Esophagus squamous epithelium (tissue), 5 donors: Measurements from ENCODE around the gene NGFR. TPM values are rescaled to one million over a fixed set of nuclear protein-coding genes. Genes with fewer than 3 reads are reported as not detected.

Experiments used
- DNase-seq: peaks from one replicate; lab custom pipeline; 2025; lab: John Stamatoyannopoulos, UW
- H3K27ac ChIP-seq, 4 donors: fragments of 200-600 bp; sonication (generic); one replicate each; pipeline ENCODE4 v1.5.1; 2016 to 2019; ENCODE audit warnings: mild to moderate bottlenecking in 1 of 4
- H3K27me3 ChIP-seq, 4 donors: fragments of 200-600 bp; sonication (generic); 1 replicate in 3 of 4; 2 replicates in 1 of 4; pipeline versions ENCODE4 v1.5.1 to v1.6.0; 2017 to 2021; ENCODE audit warnings: antibody characterized with exemption in 1 of 4
- H3K36me3 ChIP-seq, 3 donors: fragments of 200-600 bp; sonication (generic); one replicate each; pipeline ENCODE4 v1.5.1; 2016 to 2019
- H3K4me1 ChIP-seq, 3 donors: fragments of 200-600 bp; sonication (generic); one replicate each; pipeline ENCODE4 v1.5.1; 2017 to 2019
- H3K4me3 ChIP-seq, 4 donors: fragments of 200-600 bp; sonication (generic); 1 replicate in 3 of 4; 2 replicates in 1 of 4; pipeline ENCODE4 v1.5.1; 2016 to 2019; ENCODE audit warnings: mild to moderate bottlenecking in 2 of 4, moderate library complexity in 1 of 4
- H3K9me3 ChIP-seq, 3 donors: fragments of 200-600 bp; sonication (generic); one replicate each; pipeline ENCODE4 v1.5.1; 2016 to 2019
- CTCF ChIP-seq, 6 experiments: fragments of 450-650 bp in 4 of 6; fragments of 200-600 bp in 2 of 6; sonication (generic) in 2 of 6; IDR thresholded peaks; one replicate each; pipeline ENCODE4 v1.5.1; 2016 to 2019; ENCODE audit warnings: antibody characterized with exemption in 6 of 6, mild to moderate bottlenecking in 4 of 6, moderate library complexity in 4 of 6
- POLR2A ChIP-seq, 4 donors: fragments of 450-650 bp; IDR thresholded peaks; one replicate each; pipeline ENCODE4 v1.6.1; 2017; ENCODE audit warnings: antibody characterized with exemption in 4 of 4, mild to moderate bottlenecking in 4 of 4, moderate library complexity in 3 of 4
- WGBS, 2 donors: methylation state at CpG; one replicate each; pipeline ENCODE4 v1.1.5; 2018; 5-methylcytosine and 5-hydroxymethylcytosine counted together
- intact Hi-C: fragments of 100-400 bp; cut with DNase I; formaldehyde crosslinking; loops from one replicate; pipeline ENCODE4 v1.15.0; 2022
- total RNA-seq, 4 donors: library from RNA; depleted of rRNA; stranded (reverse); fragments of >200 nt; gene quantifications; one replicate each; pipeline ENCODE4 v1.1.0, GENCODE V29; 2016
- donor health status: DM: yes; HTN: yes; CAD: no.

The NGFR gene
- total RNA-seq, 4 donors from 2014 or later: 1.6 to 9.6 (median 4.9) TPM

DNA sequence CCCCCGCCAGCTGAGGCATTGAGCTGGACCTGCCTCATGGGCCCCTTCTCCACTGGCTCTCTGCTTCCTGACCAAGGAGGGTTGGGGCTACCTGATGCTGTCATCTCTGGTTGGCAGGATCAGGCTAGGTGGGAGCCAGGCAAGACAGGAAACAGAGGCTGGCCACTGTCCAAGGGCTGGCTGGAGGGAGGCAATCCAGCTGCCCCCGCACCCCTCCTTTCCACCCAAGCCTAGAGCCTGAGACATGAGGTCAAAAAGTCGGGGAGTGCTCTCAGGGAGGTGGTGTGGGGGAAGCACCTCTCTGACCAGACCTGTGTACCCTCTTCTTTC, 14.5 kb downstream of the NGFR start:
- intact Hi-C loops: no loop called here
- no CpG with 5 or more reads among the region's 3 CpGs for WGBS, 2 donors
- H3K4me3 ChIP-seq: no peak overlapping the region
- H3K27me3 ChIP-seq: peaks cover 0 to 64% (median 0%) of the 10 kb centered on the region in 4 donors
- peak overlapping the region in 2 of 4 donors; percentile 18 to 52 for H3K27ac ChIP-seq
- no peaks in the 10 kb centered on the region for H3K9me3 ChIP-seq
- no peaks in the 10 kb centered on the region for H3K36me3 ChIP-seq
- DNase-seq: no peak
- no peak for TF ChIP-seq POLR2A (IDR thresholded peaks at IDR 0.05)
- TF ChIP-seq CTCF (IDR thresholded peaks at IDR 0.05): no peak
- H3K4me1 ChIP-seq: peaks cover 13 to 66% (median 23%) of the 10 kb centered on the region in 3 donors

DNA sequence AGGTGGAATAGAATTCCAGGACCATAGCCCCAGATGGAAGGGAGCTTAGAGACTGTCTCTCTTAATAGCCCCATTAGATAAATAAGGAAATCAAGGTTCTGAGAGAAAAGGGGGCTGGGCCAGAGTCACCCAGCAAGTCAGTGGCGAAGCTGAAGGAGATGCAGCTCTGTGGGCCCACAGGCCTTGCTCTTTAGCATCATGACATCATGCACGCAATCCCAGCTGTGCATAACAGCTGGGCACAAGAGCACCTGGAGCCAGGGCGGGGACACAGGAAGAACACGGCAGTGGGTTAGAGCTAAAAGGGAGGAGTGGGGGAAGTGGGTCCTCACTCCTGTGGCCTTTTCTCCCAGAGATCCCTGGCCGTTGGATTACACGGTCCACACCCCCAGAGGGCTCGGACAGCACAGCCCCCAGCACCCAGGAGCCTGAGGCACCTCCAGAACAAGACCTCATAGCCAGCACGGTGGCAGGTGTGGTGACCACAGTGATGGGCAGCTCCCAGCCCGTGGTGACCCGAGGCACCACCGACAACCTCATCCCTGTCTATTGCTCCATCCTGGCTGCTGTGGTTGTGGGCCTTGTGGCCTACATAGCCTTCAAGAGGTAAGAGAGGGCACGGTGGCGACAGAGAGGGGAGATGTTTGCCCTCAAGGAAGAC, 15.1 kb downstream of the NGFR start:
- Histone ChIP-seq H3K4me3 (no peak overlapping the region), H3K27me3 (peaks cover 0 to 58% (median 0%) of the 10 kb centered on the region in 4 donors), H3K36me3 (no peaks in the 10 kb centered on the region), H3K27ac (no peak overlapping the region), H3K4me1 (peaks cover 19 to 72% (median 30%) of the 10 kb centered on the region in 3 donors), H3K9me3 (no peaks in the 10 kb centered on the region)
- intact Hi-C loops: no loop called here
- no peak for DNase-seq
- no peak for TF ChIP-seq CTCF (IDR thresholded peaks at IDR 0.05)
- TF ChIP-seq POLR2A (IDR thresholded peaks at IDR 0.05): no peak
- WGBS, 2 donors: 78 to 80% methylated on average over 7 to 13 of the region's 13 CpGs

GRCh38 chr17:49510720-49511110, 15.6 kb downstream of the NGFR start:
- WGBS, 2 donors: 71 to 73% methylated on average over 5 of the region's 5 CpGs
- H3K4me1 ChIP-seq: peaks cover 24 to 72% (median 35%) of the 10 kb centered on the region in 3 donors
- H3K27me3 ChIP-seq: peaks cover 0 to 53% (median 0%) of the 10 kb centered on the region in 4 donors
- H3K36me3 ChIP-seq: no peaks in the 10 kb centered on the region
- TF ChIP-seq CTCF (IDR thresholded peaks at IDR 0.05) (no peak), POLR2A (IDR thresholded peaks at IDR 0.05) (no peak)
- H3K4me3 ChIP-seq: no peak overlapping the region
- H3K27ac ChIP-seq: no peak overlapping the region
- H3K9me3 ChIP-seq: no peaks in the 10 kb centered on the region
- intact Hi-C loops: no loop called here
- no peak for DNase-seq

DNA sequence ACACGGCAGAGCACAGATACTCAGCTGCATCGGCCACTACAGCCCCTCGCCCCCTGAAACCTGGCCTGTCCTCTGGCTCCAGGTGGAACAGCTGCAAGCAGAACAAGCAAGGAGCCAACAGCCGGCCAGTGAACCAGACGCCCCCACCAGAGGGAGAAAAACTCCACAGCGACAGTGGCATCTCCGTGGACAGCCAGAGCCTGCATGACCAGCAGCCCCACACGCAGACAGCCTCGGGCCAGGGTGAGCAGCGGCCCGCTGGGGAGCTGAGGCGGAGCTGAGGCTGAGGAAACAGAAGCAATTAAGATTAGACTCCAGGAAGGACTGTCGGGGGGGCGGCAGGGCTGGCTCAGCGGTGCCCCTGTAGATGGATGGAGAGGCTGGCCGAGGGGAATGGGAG, 16.7 kb downstream of the NGFR start:
- Histone ChIP-seq H3K4me3 (no peak overlapping the region), H3K4me1 (peaks cover 30 to 71% (median 42%) of the 10 kb centered on the region in 3 donors), H3K27ac (no peak overlapping the region), H3K9me3 (no peaks in the 10 kb centered on the region), H3K36me3 (no peaks in the 10 kb centered on the region), H3K27me3 (peaks cover 0 to 42% (median 0%) of the 10 kb centered on the region in 4 donors)
- intact Hi-C loops: no loop called here
- 75 to 79% methylated on average over 11 to 15 of the region's 16 CpGs for WGBS, 2 donors
- TF ChIP-seq CTCF (IDR thresholded peaks at IDR 0.05) (no peak), POLR2A (IDR thresholded peaks at IDR 0.05) (no peak)
- no peak for DNase-seq

GRCh38 chr17:49512296-49513043, 17.4 kb downstream of the NGFR start:
- 56 to 80% methylated on average over 3 to 8 of the region's 26 CpGs for WGBS, 2 donors
- Histone ChIP-seq H3K27ac (no peak overlapping the region), H3K27me3 (peaks cover 0 to 35% (median 0%) of the 10 kb centered on the region in 4 donors), H3K4me1 (peaks cover 30 to 65% (median 42%) of the 10 kb centered on the region in 3 donors), H3K4me3 (no peak overlapping the region), H3K36me3 (no peaks in the 10 kb centered on the region), H3K9me3 (no peaks in the 10 kb centered on the region)
- no peak for DNase-seq
- intact Hi-C loops: no loop called here
- no peak for TF ChIP-seq POLR2A (IDR thresholded peaks at IDR 0.05)
- no peak for TF ChIP-seq CTCF (IDR thresholded peaks at IDR 0.05)
